GM21447 (cell line): ENCODE measurements around the gene PFKFB3.
A peak's percentile ranks its signal among the peaks of the same experiment; 100 is the strongest.
"Not testable (repeated sequence)": the region's sequence is repeated elsewhere in the genome, so short reads cannot be mapped to it uniquely, and the experiment has no call there.

Source experiments
- ATAC-seq: cut with Tn5 transposase; IDR thresholded peaks from one replicate; pipeline ENCODE4 v1.9.1; 2021; ENCODE audit not compliant: unreplicated experiment

The PFKFB3 gene

DNA sequence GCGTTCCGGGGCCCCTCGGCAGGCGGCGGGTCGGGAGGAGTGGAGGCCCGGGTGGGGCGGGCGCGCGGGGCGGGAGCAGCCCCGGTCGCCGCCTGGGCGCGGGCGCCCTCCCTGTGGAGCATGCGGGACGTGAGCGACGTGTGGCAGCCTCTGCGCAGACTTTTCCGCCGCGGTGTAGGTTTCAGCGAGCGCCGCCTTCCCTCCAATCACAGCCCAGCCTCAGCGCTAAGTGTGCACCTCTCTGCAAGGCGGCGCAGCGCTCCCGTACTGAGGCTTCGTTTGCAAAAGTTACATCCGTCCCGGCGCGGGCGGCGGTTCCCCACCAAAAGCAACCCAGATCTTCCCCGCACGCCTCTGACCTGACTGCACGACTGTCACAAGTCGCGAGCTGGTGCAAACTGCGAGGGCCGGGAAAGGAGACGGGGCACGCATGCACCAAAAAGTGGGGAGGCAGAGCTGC lies 1.2 kb upstream of the PFKFB3 start:
- peak; percentile 61 for ATAC-seq

DNA sequence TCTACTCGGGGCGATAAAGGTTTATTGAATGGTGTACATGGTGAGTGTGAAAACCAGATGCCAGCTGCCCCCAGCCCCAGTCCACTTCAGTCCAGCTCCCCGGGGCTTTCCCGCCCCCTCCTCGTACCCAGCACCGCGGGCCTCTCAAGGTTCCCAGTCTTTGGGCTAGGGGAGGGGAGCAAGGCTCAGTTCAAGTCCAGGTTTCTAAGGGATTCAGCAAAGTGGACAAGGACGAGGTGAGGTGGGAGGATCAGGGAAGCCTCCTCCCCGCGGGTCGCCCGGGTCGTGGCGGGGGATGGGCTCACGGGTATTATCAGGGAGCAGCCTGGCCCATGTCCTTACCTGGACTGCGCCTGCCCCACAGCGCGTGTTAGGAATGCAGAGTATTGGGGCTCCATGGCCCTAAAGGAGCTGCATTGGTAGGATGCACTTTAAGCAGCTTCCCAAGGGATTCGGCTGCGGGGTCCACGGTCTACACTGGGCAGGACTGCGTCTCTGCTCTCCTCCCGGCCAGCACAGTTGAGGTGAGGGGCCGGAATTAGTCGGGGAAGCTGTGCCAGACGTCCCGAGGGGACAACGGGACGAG lies 541 bp upstream of the PFKFB3 start:
- peak; percentile 1 for ATAC-seq

DNA sequence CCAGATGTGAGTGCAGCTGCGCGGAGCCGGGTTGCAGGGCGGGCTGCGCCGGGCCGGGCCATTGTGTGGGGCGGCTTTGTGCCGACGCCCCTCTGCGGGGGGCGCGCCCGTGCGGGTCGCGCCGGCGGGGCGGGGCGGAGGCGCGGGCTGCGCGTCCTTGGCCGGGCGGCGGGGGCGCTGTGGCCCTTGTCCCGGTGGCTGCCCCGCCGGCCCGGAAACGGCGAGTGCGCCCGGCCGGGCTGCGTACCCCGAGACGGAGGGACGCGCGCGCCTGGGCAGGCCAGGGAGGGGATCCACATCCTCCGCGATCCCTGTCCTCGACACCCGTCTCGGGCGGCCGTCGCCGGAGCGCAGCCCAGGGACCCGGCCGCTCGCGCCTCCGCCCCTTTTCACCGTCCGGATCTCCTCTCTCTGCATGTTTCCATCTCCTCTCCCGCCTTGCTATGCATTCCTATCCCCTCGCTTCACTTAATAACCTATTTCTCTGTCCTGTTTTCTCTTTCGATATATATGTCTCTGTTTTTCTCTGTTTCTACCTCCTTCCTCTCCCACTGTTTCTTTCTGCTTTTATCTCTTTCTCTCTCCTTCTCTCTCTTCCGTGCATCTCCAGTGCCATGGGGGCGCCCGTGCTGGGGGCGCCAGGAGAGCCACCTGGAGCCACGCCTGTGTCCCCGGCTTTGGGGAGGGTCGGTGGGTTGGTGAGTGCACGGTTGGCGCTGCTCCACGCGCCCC lies 765 bp downstream of the PFKFB3 start:
- peak; percentile 33 for ATAC-seq

DNA sequence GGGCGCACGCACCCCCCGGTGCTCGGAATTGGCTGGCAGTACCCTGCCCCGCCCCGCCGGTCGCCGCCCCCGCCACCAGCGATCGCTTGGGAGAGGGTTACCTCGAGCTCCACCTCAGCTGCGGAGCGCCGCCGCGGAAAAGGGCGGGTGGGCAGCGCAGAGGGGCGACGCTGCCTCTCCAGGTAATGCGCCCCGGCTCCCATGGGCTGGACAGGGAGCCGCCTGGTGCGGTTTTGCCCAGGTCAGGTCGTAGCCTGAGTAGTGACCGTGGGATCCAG lies 1.3 kb downstream of the PFKFB3 start:
- no peak for ATAC-seq

DNA sequence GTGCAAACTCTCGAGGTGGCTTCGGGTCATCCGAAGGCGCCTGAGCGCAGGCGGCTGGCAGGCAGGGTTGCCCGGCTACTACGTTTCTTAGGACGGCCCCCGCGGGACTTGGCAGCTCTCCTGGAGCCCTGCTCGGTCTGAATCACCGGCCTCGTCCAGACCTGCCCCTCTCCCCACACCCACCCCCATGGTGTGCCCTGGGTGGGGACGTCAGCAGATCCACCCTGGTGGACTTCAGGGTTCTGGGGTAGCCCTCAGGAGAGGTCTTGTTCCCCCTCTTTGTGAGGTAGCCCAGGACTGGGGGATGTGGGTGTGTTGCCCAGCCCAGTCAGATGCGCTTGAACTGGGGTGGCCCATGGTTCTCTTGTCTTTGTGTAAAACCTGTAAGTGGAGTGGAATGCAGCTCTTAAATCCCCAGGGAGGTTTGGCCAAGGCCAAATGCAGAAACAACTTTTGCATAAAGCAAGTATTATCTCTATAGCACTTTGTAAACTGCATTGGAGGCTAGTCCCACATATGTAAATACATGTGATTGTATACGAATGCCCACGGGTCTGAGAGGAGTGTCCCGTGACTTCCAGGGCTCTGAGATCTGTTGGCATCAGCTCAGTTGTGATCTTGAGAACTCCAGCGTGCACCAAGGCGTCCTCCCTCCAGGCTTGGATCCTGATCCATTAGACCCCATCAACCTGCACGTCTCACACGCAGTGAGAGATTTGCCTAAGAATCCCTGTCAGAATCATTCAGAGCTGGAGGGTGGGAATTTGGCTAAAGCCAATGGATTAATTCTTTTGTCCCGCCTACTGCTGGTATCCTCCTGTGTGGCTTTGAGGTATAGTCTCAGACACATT lies 1.8 kb downstream of the PFKFB3 start:
- ATAC-seq, result no peak

DNA sequence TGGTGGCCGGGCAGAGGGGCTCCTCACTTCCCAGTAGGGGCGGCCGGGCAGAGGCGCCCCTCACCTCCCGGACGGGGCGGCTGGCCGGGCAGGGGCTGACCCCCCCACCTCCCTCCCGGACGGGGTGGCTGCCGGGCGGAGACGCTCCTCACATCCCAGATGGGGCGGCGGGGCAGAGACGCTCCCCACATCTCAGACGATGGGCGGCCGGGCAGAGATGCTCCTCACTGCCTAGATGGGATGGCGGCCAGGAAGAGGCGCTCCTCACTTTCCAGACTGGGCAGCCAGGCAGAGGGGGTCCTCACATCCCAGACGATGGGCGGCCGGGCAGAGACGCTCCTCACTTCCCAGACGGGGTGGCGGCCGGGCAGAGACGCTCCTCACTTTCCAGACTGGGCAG lies 3.8 kb downstream of the PFKFB3 start:
- ATAC-seq, result not testable (repeated sequence)

DNA sequence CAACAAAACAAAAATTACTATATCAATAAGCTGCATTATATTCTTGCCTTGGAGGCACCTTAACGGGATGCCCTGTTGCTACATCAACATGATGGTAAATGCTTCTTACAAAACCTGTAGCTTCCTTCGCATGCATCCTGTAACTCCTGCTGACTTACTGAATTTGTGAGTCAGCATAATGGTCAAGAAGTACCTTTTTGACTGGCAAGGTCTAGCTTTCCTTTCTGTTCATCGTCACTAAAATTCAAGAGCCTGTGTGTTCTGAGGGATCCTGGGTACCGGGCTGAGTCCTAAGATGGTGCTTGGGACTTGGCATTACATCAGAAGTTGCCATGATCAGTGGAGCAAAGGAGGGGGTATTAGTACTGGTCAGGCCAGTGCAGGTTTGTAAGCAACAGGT lies 4.9 kb downstream of the PFKFB3 start:
- ATAC-seq, result no peak

DNA sequence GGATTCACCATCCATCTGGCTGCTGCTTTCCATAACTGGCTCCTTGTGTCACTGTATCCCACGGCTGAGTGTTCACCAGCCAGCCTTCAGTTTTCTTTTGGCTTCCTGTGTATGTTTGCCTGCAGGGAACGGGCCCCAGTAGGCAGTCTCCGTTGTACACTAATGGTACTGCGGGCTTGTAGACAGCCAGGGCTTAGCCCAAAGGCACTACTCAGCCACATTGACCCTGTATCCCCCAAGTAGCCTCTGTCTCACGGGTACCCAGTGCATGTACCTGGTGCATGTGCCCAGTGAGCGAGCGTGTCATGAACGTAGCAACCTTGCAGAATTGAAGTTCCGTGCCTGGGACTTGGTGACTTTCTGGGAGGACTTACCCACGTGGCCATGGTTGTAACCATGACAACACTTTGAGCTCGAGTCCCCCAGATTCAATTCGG lies 6.1 kb downstream of the PFKFB3 start:
- ATAC-seq, result no peak

DNA sequence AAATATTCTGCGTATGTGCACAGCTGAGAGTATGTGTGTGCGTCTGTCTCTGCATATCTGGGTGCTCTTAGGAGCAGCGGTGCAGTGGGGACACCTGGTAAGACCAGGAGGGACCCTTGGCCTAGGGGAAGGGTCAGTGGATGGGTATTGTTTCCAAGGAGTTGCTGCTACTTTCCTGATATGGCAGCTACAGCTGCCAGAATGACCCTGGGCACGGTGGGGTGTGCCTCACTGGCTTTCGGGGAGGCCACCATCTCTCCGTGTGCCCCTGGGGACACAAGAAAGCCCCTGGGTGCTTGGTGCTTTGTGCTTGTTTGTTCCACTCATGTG lies 8.6 kb downstream of the PFKFB3 start:
- ATAC-seq, result no peak

DNA sequence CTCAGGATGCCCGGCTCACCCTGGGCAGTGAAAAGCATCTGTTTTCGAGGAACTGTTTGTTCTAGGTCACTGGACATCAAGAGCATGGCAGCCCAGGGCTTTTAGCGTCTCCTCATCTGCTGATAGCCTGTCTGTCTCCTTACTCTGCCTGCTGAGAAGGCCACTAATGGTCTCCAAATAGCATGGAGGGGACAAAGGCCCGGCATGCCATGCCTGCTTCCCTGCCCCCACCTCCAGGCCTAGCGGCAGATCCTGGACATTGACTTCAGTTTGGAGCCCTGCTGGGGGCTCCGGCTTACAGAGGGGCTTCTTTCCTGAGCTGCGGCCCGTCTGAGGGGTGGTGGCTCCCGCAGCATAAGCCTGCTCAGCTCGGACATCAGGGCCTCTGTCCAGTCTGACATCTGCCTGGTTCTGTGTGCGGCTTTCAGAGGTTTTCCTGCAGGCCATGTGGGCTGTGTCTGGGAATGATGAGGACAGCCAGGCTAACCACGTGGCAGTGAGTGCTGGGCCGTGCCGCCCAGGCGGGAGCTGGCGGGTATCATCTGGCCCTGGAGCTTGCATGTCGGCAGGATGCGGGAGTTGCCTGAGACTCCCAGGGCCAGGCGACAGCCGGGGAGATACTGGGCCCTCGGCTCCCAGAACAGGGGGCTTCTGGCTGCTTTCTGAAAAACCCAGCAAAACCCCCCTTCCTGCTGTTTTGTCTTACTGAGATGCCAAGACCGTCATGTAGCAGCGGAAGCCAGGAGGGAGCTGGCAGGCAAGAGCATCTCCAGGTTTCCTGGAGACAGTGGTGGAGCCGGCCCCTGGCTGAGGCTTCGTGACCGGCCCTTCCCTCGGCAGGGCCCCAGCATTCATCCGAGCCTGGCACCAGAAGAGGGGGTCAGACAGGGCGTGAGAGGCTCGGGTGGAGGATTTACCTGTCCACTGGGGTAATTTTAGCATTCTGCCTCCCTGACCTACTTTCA lies 9.2 kb downstream of the PFKFB3 start:
- ATAC-seq, result no peak

DNA sequence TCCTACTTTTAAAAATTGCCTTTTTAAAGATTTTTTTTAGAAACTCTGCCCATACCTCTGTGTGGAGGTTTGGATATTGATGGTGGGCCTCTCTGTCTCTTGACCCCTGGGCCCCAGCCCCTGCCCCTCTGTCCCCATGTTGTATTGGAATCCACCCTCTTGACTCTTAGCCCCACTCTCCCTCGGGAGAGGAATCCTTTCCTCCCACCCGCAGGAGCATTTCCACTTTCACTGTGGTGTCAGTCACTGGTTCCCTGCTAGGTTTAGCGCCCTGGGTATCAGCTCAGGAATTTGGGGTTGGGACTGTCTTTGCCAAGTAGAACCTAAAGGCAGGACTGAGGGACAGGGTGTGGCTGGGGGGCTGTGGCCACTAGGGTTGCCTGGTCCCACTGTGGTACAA lies 10.1 kb downstream of the PFKFB3 start:
- no peak for ATAC-seq

DNA sequence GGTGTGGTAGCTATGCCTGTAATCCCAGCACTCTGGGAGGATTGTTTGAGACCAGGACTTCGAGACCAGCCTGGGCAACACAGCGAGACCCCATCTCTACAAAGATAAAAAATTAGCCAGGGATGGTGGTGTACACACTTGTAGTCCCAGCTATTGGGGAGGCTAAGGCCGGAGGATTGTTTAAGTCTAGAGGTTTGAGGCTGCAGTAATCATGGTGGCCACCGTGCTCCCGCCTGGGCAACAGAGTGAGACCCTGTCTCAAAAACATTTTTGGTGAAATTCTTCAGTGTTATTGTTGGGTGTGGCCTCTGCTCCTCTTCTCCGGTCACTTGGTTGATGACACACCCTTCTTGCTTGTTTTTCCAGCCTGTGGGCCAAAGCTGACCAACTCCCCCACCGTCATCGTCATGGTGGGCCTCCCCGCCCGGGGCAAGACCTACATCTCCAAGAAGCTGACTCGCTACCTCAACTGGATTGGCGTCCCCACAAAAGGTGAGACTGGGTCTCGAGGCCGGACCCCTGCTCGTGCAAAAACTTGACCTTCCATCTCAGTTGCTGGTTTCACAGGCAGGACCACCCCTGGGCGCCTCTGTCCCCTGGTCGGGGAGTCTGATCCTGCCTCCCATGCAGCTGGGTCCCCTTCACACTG lies 10.6 kb downstream of the PFKFB3 start:
- ATAC-seq, result no peak

DNA sequence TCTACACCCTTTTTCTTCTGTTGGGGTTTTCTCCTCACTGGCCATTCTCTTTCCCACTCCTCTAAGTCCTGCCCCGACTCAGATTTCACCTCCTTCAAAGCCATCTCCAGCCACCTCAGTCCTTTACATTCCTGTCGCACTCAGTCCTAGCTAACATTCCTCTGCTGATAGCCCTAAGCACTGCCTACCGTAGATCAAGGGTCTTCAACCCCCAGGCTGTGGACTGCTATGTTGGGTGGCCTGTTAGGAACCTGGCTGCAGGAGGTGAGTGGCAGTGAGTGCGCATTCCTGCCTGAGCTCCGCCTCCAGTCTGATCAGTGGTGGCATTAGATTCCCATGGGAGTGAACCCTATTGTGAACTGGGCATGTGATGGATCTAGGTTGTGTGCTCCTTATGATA lies 11.2 kb downstream of the PFKFB3 start:
- ATAC-seq, result no peak

DNA sequence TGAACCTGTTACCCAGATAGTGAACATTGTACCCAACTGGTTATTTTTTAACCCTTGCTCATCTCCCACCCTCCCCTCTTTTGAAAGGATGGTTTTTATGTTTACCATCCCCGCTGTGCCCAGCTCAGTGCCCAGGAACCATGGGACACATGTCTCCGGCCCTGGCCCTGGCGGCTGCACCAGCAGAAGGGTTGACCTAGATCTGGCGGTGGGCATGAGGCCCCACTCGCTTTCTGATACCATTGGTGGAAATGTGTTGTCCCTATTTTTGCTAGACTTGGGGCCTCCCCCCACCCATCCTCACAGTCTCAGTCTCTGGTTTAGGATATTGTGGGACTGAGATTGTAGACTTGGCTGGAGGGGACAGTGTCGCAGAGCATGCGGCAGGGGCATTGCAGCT lies 11.9 kb downstream of the PFKFB3 start:
- ATAC-seq, result no peak

DNA sequence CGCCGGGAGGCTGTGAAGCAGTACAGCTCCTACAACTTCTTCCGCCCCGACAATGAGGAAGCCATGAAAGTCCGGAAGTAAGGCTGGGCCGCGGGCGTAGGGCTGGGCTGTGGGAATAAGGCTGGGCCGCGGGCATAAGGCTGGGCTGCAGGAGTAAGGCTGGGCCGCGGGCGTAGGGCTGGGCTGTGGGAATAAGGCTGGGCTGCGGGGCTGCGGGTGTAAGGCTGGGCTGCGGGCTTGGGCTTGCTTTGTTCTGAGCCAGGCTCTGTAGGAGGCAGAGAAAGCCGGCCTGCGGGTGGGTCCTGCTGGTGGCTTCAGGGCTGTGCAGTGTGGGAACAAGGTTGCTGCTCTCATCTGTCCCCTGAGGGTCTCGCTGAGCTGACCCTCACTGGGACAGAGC lies 12.5 kb downstream of the PFKFB3 start:
- no peak for ATAC-seq

DNA sequence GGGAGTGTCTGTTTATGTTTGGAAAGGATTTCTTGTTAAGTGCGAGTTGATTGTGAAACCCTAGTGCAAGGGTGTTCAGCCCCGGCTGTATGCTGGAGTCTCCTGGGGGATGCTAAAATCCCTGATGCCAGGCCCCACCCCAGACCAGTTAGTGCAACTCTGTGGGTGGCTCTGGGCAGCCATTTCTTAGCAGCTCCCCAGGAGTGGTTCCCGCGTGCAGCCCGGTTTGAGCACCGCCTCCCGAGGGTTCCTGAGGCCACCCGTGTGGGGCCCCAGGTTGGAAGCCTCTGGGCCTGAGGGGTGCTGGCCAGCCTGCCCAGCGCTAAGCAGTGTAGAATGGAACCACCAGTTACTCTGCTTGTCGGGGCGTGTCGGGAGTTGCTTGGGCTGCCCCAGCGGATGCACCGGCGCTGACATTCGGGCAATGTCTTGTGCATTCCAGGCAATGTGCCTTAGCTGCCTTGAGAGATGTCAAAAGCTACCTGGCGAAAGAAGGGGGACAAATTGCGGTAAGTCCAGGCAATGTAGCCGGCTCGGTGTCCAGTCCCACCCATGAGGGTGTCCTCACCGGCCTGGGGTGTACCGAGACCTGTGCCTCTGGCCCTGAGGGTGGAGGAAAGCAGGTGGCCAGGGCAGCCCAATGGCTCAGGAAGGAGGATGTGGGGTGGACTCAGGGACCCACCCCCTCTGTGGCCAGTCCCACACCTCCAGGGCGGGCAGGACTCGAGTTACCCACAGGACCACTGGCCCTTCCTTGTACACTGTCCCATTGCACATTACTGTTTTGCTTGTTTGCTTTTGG lies 13.2 kb downstream of the PFKFB3 start:
- no peak for ATAC-seq

DNA sequence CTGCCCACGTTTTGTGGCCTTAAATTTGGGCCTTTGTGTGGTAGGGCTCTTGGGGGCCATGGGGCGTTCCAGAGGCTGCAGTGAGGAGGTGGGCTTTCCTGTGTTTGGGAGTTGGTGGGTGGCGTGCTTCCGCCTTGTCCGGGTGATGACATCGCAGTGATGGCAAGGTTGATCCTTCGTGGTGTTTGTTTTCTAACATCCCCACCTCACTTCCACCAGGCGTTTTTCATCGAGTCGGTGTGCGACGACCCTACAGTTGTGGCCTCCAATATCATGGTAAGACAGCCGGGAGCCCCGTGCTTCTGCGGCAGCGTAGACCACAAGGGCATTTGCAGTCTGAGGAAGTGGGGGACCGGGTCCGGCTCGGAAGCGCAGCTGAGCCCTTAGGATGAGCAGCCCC lies 14.2 kb downstream of the PFKFB3 start:
- ATAC-seq, result no peak

DNA sequence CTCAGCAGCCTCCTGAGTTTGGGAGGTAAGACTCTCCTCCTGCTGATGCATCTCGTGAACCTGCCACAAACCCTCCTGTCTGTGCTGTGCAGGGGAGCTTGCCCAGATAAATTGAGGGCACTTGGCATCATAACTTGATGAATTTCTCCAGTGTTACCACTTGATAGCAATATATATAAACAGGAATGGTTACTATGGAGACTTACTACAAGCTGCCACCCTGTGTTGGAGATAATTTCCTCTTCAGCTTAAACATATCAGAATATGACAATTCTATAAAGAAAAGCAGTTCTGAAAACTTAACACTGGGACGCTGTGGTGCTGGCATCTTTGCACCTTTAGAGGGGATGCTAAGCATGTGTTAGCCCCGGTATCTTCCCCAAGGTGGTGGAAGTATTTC lies 14.9 kb downstream of the PFKFB3 start:
- no peak for ATAC-seq

DNA sequence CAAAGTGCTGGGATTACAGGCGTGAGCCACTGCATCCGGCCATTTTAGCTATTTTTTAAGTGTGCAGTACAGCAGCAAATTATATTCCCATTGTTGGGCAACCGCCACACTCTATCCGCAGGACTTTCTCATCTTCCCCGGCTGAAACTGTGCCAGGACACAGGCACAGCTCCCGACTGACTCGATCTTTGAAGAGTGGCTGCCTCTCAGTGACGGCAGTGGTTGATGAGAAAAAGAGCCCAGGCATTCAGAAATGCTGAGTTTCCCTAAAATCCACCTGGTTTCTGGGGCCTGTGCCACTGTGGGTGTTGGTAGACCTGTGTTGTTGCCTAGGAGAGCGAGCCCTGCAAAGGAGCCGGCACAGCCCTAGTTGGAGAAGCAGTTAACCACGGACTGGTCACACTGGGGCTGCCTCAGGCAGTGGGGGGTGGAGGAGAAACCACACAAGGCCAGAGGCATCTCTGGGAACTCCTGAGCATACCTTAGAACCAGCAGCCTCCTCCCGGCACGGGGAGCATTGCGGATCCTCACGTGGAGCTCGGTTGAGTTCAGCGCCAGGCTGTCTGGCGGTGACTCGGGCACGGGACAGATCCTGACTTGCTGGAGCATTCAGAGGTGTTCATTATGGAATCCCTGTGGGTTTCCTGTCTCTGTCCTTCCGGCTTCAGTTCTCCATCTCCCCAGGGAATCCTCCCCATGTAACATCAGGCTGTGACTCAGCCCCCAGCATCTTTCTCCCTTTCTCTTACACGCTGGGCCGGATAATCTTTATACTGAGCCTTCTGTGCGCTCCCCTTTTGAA lies 16.2 kb downstream of the PFKFB3 start:
- no peak for ATAC-seq
